ENCODE results near the gene SEZ6. TPM values are rescaled to one million over a fixed set of nuclear protein-coding genes. Genes with fewer than 3 reads are reported as not detected.

SEZ6 gene
- total RNA-seq, 4 donors from 2014 or later = not detected

DNA sequence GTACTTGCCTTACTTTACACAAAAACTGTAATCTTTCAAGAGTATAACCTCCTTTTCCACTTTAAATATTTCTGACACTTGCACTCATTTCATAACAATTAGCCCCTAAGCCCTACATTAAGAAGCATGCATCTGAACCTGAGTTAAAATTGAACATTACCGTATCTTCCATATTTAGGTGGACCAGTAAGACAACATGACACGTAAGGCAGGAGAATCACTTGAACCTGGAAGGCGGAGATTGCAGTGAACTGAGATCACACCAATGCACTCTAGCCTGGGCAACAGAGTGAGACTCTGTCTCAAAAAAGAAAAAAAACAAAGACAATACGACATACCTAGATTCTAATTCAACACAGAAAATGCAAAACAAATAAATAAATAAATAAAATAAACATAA lies 61.5 kb downstream of the SEZ6 start:
- no peak overlapping the region for H3K27ac ChIP-seq
- TF ChIP-seq POLR2A (IDR thresholded peaks at IDR 0.05) (no peak), POLR2AphosphoS5 (IDR thresholded peaks at IDR 0.05) (no peak), EP300 (IDR thresholded peaks at IDR 0.05) (no peak)
- TF ChIP-seq, protein P1, sequence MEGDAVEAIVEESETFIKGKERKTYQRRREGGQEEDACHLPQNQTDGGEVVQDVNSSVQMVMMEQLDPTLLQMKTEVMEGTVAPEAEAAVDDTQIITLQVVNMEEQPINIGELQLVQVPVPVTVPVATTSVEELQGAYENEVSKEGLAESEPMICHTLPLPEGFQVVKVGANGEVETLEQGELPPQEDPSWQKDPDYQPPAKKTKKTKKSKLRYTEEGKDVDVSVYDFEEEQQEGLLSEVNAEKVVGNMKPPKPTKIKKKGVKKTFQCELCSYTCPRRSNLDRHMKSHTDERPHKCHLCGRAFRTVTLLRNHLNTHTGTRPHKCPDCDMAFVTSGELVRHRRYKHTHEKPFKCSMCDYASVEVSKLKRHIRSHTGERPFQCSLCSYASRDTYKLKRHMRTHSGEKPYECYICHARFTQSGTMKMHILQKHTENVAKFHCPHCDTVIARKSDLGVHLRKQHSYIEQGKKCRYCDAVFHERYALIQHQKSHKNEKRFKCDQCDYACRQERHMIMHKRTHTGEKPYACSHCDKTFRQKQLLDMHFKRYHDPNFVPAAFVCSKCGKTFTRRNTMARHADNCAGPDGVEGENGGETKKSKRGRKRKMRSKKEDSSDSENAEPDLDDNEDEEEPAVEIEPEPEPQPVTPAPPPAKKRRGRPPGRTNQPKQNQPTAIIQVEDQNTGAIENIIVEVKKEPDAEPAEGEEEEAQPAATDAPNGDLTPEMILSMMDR (IDR thresholded peaks at IDR 0.05) = no peak
- H3K4me1 ChIP-seq = peaks cover 61% of the 10 kb centered on the region
- no peaks in the 10 kb centered on the region for H3K27me3 ChIP-seq
- DNase-seq (ENCODE audit: low spot score in 2 of 2) = no peak
- no peaks in the 10 kb centered on the region for H3K9me3 ChIP-seq
- WGBS = 90% methylated on average over 4 of the region's 4 CpGs
- H3K4me3 ChIP-seq = no peak overlapping the region
- peaks cover 9% of the 10 kb centered on the region for H3K36me3 ChIP-seq

DNA sequence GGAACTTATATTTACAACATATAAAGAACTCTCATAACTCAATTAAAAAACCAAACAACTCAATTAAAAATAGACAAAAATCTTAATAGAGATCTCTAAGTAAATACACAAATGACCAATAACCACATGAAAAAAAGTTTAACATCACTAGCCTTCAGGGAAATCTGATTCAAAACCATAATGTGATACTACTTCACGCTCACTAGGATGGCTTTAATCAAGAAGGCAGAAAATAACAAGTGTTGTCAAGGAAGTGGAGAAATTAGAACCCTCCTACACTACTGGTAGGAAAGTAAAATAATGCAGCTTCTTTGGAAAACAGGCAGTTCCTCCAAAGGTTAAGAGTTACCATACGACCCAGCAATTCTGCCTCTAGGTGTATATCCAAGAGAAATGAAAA lies 62.9 kb downstream of the SEZ6 start:
- Histone ChIP-seq H3K27ac (no peak overlapping the region), H3K9me3 (no peaks in the 10 kb centered on the region), H3K4me3 (no peak overlapping the region), H3K4me1 (peaks cover 63% of the 10 kb centered on the region), H3K27me3 (no peaks in the 10 kb centered on the region), H3K36me3 (peaks cover 9% of the 10 kb centered on the region)
- TF ChIP-seq, protein P1 (IDR thresholded peaks at IDR 0.05) = no peak
- 84% methylated on average over 2 of the region's 2 CpGs for WGBS
- DNase-seq (ENCODE audit: low spot score in 2 of 2) = no peak

DNA sequence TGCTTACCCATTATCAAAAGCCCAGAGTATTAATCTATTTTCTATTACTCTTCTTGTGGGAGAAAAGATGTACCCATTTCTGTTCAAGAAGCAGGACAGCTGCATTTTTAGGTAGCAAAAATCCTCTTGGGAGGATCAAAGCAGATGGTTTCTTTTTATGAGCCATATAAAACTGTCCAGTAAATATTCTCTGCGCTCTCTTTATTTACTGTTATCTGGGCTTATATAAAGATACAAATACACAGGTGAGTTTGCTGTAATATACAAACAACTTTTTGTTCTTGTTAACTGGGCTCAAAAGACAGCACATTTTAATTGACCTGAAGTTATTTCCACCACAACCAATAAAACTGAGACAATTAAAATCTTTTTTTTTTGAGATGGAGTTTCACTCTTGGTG lies 64.6 kb downstream of the SEZ6 start:
- Histone ChIP-seq H3K27ac (no peak overlapping the region), H3K27me3 (no peaks in the 10 kb centered on the region), H3K9me3 (no peaks in the 10 kb centered on the region), H3K4me3 (no peak overlapping the region), H3K36me3 (peaks cover 9% of the 10 kb centered on the region), H3K4me1 (peaks cover 64% of the 10 kb centered on the region)
- DNase-seq (ENCODE audit: low spot score in 2 of 2) = no peak
- 82% methylated on average over 1 of the region's 1 CpG for WGBS
- TF ChIP-seq, protein P1 (IDR thresholded peaks at IDR 0.05) = no peak
- TF ChIP-seq EP300 (IDR thresholded peaks at IDR 0.05) = no peak
- TF ChIP-seq POLR2A (IDR thresholded peaks at IDR 0.05) = no peak

DNA sequence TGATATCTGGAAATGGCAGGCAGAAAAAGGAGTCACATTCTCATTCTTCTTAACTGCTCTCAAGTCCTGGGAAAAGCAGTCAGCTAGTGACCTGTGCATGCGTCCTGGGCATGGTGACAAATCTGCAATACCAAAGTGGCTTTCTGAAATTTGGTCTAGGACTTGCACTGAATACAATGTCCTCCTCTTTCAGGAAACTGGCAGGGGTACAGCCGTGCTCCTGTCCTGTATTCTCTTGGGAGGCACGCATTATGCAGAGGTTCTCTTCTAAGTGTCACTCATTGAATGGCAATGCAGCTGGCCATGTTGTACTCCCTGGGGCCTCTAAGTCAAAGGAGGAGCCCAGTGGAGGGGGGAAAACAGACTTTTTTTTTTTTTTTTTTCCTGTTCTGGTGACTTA lies 65.2 kb downstream of the SEZ6 start:
- Histone ChIP-seq H3K4me3 (no peak overlapping the region), H3K36me3 (peaks cover 9% of the 10 kb centered on the region), H3K9me3 (no peaks in the 10 kb centered on the region), H3K27me3 (no peaks in the 10 kb centered on the region), H3K4me1 (peaks cover 63% of the 10 kb centered on the region), H3K27ac (no peak overlapping the region)
- WGBS = 76% methylated on average over 3 of the region's 3 CpGs
- TF ChIP-seq EP300 (IDR thresholded peaks at IDR 0.05) (no peak), POLR2A (IDR thresholded peaks at IDR 0.05) (no peak), POLR2AphosphoS5 (IDR thresholded peaks at IDR 0.05) (no peak)
- TF ChIP-seq, protein P1 (IDR thresholded peaks at IDR 0.05) = no peak
- no peak for DNase-seq (ENCODE audit: low spot score in 2 of 2)

DNA sequence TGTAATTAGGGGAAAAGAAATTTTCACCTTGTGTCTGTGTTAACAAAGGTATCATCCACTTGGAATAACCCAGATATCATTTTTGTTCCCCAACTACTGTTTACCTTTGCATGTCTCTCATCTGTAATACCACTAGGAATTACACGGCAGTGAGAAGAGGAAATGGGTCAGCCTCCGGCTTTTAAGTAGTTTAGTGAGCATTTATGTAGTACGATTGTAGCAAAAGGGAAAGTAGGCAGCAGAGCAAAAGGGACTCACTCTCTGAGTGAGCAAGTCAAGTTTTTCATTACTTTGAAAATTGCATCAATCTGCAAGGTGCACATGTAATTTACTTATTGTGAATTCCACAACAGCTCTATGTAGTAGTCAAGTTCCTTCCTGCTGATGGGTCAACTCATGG lies 65.7 kb downstream of the SEZ6 start:
- no peak overlapping the region for H3K4me3 ChIP-seq
- TF ChIP-seq POLR2A (IDR thresholded peaks at IDR 0.05) (no peak), EP300 (IDR thresholded peaks at IDR 0.05) (no peak), POLR2AphosphoS5 (IDR thresholded peaks at IDR 0.05) (no peak)
- TF ChIP-seq, protein P1 (IDR thresholded peaks at IDR 0.05) = no peak
- peaks cover 57% of the 10 kb centered on the region for H3K4me1 ChIP-seq
- WGBS = 61% methylated on average over 3 of the region's 3 CpGs
- DNase-seq (ENCODE audit: low spot score in 2 of 2) = no peak
- H3K27ac ChIP-seq = no peak overlapping the region
- H3K27me3 ChIP-seq = no peaks in the 10 kb centered on the region
- peaks cover 9% of the 10 kb centered on the region for H3K36me3 ChIP-seq
- H3K9me3 ChIP-seq = no peaks in the 10 kb centered on the region
